Activated CD4-positive, alpha-beta memory T cell treated with anti-CD3 and anti-CD28 coated beads for 36 hours (primary cell): ENCODE data around the gene PDAP1. TPM values are rescaled to one million over a fixed set of nuclear protein-coding genes. Genes with fewer than 3 reads are reported as not detected.
"Not testable (repeated sequence)": the region's sequence is repeated elsewhere in the genome, so short reads cannot be mapped to it uniquely, and the experiment has no call there.

Source experiments
- CTCF ChIA-PET: fragments of 350-600 bp; sonication (Branson Sonifier 250); formaldehyde crosslinking; loops from one replicate; lab custom pipeline; 2021; ENCODE audit warnings: antibody characterized with exemption, inconsistent platforms; lab: Charles Lee
- POLR2A ChIA-PET: fragments of 350-600 bp; sonication (Branson Sonifier 250); formaldehyde crosslinking; loops from one replicate; lab custom pipeline; 2021; ENCODE audit warnings: antibody characterized with exemption; lab: Charles Lee
- DNase-seq: peaks from one replicate; pipeline ENCODE4 v3.0.0-alpha.2; 2020
- H3K27ac Mint-ChIP-seq: one replicate; pipeline ENCODE4 v1.8.0; 2021; ENCODE audit warnings: mixed read lengths
- H3K27me3 Mint-ChIP-seq: one replicate; pipeline ENCODE4 v1.8.0; 2021; ENCODE audit warnings: mixed read lengths
- H3K36me3 Mint-ChIP-seq: one replicate; pipeline ENCODE4 v1.8.0; 2021; ENCODE audit warnings: mixed read lengths
- H3K4me1 Mint-ChIP-seq: one replicate; pipeline ENCODE4 v1.8.0; 2021; ENCODE audit warnings: low read depth, mixed read lengths
- H3K4me3 Mint-ChIP-seq: one replicate; pipeline ENCODE4 v1.8.0; 2021; ENCODE audit warnings: mild to moderate bottlenecking, mixed read lengths
- H3K9me3 Mint-ChIP-seq: one replicate; pipeline ENCODE4 v1.8.0; 2021; ENCODE audit warnings: mixed read lengths
- intact Hi-C: fragments of 100-400 bp; cut with micrococcal nuclease; formaldehyde crosslinking; loops from one replicate; pipeline ENCODE4 v1.15.1; 2023
- total RNA-seq, 2 experiments: library from RNA; stranded (reverse); gene quantifications; one replicate each; pipeline ENCODE4 v1.2.3, GENCODE V29; 2021

Gene PDAP1
- total RNA-seq, 2 experiments from 2014 or later, result 149 to 162 TPM

DNA sequence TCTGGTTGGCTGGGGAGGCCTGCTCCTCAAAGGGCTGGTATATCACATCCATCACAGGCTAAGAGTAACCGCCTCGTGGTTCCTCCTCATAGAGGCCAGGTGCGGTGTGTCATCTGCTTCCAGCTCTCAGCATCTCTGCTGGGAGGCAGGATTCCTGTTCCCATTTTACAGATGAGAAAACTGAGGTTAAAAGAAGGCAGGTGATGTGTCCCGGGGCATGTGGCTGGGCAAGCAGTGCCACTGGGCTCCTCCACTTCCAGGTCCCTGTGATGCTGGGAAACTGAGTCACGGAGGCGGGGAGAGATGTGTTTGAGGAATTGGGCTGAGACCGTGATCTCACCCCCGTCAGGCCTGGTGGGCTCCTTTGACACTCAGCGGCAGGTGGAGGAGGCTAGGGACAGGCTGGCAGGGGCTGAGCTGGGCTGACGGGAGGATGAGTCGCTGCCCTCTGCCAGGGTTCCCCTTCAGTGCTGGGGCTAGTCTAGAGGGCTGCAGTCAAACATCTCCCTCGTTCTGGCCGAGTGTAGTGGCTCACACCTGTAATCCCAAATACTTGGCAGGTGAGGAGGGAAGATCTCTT is 24.5 kb downstream of the PDAP1 start:
- Mint-ChIP-seq H3K4me1 (peaks cover 47% of the 10 kb centered on the region), H3K36me3 (peaks cover 46% of the 10 kb centered on the region), H3K27me3 (no peaks in the 10 kb centered on the region), H3K4me3 (no peak overlapping the region), H3K27ac (peak overlapping the region; percentile 77), H3K9me3 (no peaks in the 10 kb centered on the region)
- ChIA-PET POLR2A (no interaction called here), CTCF (no interaction called here)
- no peak for DNase-seq
- intact Hi-C loops, result no loop called here

DNA sequence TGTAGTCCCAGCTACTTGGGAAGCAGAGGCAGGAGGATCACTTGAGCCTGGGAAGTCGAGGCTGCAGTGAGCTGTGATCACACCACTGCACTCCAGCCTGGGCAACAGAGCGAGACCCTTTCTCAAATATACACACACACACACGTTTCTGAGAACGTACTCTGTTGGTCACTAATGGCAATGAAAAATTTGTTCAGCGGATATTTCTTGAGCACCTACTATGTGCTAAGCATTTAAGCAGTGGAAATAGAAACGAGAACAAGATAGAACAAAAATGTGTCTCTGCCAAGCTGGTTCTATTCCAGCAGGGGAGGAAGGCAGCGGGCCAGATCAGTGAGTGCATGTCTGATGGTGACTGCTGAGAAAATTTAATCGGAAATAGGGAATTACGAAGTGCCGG is 25.2 kb downstream of the PDAP1 start:
- Mint-ChIP-seq H3K27me3 (no peaks in the 10 kb centered on the region), H3K36me3 (peaks cover 42% of the 10 kb centered on the region), H3K27ac (peak overlapping the region; percentile 77), H3K4me1 (peaks cover 51% of the 10 kb centered on the region), H3K4me3 (no peak overlapping the region), H3K9me3 (no peaks in the 10 kb centered on the region)
- DNase-seq, result no peak
- POLR2A ChIA-PET, result no interaction called here
- intact Hi-C loops, result no loop called here
- CTCF ChIA-PET, result no interaction called here

DNA sequence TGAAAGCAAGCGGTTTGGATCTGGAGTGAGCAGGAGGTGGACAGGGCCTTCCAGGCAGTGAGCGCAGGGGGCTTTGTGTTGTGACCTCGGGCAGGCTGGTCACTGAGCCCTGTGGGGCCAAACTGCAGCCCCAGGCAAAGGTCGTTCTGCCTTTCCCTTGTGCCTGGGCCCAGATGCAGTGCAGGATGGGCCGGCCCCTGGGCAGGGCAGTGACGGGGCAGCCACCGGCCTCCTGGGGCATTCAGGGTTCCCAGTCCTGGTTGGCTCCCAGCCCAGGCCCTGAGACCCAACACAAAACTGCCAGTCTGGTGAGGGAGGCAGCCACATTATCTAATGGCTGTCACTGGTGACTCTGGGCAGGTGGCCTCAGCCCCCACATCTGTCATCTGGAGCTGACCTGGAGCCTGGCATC is 26.7 kb downstream of the PDAP1 start:
- peak overlapping the region; percentile 81 for H3K4me3 Mint-ChIP-seq
- DNase-seq, result no peak
- intact Hi-C loops, result loop anchor here (1.0 to 2.0 kb wide), 4 partner anchors 27 to 1165 kb away; partner anchors contain the start of genes BUD31, CPSF4, PDAP1 and PTCD1
- POLR2A ChIA-PET, result no interaction called here
- H3K36me3 Mint-ChIP-seq, result peaks cover 47% of the 10 kb centered on the region
- H3K27ac Mint-ChIP-seq, result peak overlapping the region; percentile 97
- no peaks in the 10 kb centered on the region for H3K27me3 Mint-ChIP-seq
- CTCF ChIA-PET, result no interaction called here
- no peaks in the 10 kb centered on the region for H3K9me3 Mint-ChIP-seq
- peaks cover 63% of the 10 kb centered on the region for H3K4me1 Mint-ChIP-seq

DNA sequence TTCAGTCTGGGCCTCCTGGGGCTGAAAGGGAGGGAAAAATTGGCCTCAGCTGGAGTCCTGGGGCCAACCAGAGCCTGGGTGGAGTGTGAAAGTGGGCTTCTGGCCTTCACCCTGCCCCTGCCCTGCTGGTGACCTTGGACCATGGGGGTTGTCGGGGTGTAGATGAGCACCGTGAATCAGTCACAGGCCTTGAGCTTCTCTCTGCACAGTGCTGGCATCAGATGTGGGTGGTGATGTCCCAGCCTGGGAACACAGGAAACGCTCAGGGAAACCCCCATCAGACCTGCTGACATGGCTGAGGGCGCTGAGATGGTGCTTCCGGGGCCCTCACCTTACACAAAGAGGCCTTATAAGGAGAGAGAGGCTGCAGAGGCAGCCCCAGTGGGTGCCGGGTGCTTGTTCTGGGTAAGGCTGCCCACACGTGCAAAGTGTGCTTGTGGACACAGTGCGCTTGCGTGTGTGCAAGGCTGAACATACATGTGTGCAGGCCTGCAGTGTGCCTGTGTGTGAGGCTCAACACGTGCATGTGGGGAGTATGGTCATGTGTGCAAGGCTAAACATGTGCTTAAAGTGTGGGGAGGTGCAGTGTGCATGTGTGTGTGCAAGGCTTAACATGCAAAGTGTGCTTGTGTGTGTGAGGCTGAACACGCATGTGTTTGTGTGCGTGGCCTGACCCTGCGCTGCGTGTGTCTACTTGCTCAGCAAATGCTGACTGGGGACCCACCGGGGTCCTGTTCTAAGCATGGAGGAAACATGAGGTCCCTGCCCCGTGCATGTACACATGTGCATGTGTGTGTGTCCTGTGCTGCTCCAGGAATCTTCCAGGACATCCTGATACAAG is 27.4 kb downstream of the PDAP1 start:
- H3K4me3 Mint-ChIP-seq, result peak overlapping the region; percentile 81
- H3K9me3 Mint-ChIP-seq, result no peaks in the 10 kb centered on the region
- POLR2A ChIA-PET, result interaction anchor here (1.0 to 2.8 kb wide), 4 partner anchors 13 to 55 kb away, joined by 3 to 27 read pairs (median 7); partner anchors contain the start of genes ARPC1A, BUD31 and PDAP1
- no peaks in the 10 kb centered on the region for H3K27me3 Mint-ChIP-seq
- DNase-seq, result peak; percentile 96
- peaks cover 68% of the 10 kb centered on the region for H3K4me1 Mint-ChIP-seq
- intact Hi-C loops, result loop anchor here (1.0 to 2.0 kb wide), 4 partner anchors 27 to 1166 kb away; partner anchors contain the start of genes BUD31, CPSF4, PDAP1 and PTCD1
- H3K27ac Mint-ChIP-seq, result peak overlapping the region; percentile 97
- peaks cover 41% of the 10 kb centered on the region for H3K36me3 Mint-ChIP-seq
- CTCF ChIA-PET, result interaction anchor here (1.1 kb wide), 1 partner anchor 27 kb away, joined by 4 read pairs; the partner anchor contains the start of gene PDAP1

DNA sequence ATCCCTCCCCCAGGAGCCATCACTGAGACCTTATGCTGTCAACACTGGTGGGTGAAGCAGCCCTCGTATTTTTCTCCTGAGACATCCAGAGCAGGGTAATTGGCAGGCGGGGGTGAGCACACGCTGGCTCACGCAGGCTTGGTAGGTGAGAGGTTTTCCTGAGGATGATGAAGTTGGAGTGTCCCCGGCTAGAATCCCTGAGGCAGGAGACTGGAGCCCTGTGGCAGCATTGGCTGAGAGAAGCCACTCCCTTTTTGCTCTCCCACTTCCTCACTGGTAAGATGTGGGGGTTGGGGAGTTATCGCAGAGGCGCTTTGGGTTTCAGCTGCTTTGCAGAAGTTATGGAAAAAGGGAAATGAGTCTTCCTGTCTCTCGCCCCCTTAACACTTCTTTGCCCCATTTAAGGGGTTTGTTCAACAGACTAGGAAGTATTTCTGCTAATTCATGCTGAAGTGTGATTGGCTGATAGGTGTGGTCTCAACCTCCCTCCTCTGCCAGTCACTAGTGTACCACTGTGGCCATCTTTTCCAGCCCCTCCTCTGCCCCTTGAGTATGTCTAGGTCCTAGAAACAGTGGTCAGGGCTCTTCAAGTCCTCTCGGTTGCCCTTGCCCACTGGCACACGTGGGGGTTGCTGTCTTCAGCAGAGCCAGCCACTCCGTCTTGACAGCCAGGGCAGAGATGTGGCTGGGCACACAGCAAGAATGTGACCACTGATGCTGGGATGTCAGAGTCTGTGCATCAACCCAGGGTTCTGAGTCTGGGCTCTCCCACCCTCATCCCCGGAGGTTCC is 28.2 kb downstream of the PDAP1 start:
- CTCF ChIA-PET, result interaction anchor here (0.9 to 1.1 kb wide), 2 partner anchors 9 to 27 kb away, joined by 3 to 4 read pairs; partner anchors contain the start of gene PDAP1
- H3K4me1 Mint-ChIP-seq, result peaks cover 66% of the 10 kb centered on the region
- no peaks in the 10 kb centered on the region for H3K27me3 Mint-ChIP-seq
- intact Hi-C loops, result loop anchor here (2.0 kb wide), 2 partner anchors 59 to 1167 kb away; partner anchors contain the start of genes CPSF4 and PTCD1
- no peaks in the 10 kb centered on the region for H3K9me3 Mint-ChIP-seq
- peak overlapping the region; percentile 97 for H3K27ac Mint-ChIP-seq
- H3K4me3 Mint-ChIP-seq, result peak overlapping the region; percentile 81
- POLR2A ChIA-PET, result interaction anchor here (1.0 to 2.8 kb wide), 4 partner anchors 14 to 55 kb away, joined by 3 to 27 read pairs (median 7); partner anchors contain the start of genes ARPC1A, BUD31 and PDAP1
- peak; percentile 68 for DNase-seq
- peaks cover 41% of the 10 kb centered on the region for H3K36me3 Mint-ChIP-seq

DNA sequence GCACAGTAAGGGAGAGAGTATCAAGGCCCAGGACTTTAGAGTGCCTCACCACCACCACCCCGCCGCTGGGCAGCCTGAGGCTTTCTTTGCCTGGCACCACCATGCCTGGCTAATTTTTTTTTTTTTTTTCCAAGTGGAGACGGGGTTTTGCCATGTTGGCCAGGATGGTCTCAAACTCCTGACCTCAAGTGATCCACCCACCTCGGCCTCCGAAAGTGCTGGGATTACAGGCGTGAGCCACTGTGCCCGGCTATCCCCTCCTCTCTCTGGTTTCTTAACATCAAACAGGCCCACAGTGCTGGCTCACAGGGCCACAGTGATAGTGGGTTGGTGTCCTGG is 28.7 kb downstream of the PDAP1 start:
- peak overlapping the region; percentile 97 for H3K27ac Mint-ChIP-seq
- peaks cover 66% of the 10 kb centered on the region for H3K4me1 Mint-ChIP-seq
- not testable (repeated sequence) for H3K27me3 Mint-ChIP-seq, DNase-seq, H3K9me3 Mint-ChIP-seq
- POLR2A ChIA-PET, result interaction anchor here (1.0 to 2.8 kb wide), 7 partner anchors 9 to 29 kb away, joined by 3 to 27 read pairs (median 6); partner anchors contain the start of genes BUD31 and PDAP1
- peak overlapping the region; percentile 81 for H3K4me3 Mint-ChIP-seq
- peaks cover 41% of the 10 kb centered on the region for H3K36me3 Mint-ChIP-seq
- CTCF ChIA-PET, result interaction anchor here (0.9 to 1.0 kb wide), 2 partner anchors 9 to 30 kb away, joined by 3 read pairs; no protein-coding TSS in a partner anchor
- intact Hi-C loops, result loop anchor here (2.0 kb wide), 2 partner anchors 59 to 1167 kb away; partner anchors contain the start of genes CPSF4 and PTCD1

DNA sequence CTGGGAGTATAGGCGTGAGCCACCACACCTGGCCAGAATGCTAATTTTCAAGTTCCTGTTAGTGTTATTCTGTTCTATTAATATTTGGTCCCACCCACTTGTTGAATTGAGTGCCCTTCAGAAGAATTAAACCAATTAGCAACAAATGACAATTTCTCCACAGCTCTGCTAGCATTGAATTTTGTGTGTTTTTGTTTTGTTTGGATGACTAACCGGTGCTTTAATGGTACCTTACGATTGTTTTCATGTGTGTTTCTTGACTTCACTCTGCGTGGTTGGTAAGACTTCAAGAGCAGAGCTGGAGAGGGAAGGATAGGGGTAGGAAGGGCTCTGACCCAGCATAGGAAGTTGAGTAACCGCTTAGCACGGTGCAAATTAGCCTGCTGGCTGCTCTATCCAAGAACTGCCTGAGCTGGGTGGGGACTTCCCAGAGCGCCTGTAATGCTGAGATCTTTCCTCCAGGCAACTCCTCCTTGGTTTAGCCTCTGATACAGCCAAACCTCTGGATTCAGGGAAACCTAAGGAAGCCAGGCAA is 29.3 kb downstream of the PDAP1 start:
- CTCF ChIA-PET, result interaction anchor here (0.9 to 1.0 kb wide), 2 partner anchors 10 to 29 kb away, joined by 3 read pairs; no protein-coding TSS in a partner anchor
- no peaks in the 10 kb centered on the region for H3K9me3 Mint-ChIP-seq
- no peaks in the 10 kb centered on the region for H3K27me3 Mint-ChIP-seq
- DNase-seq, result peak; percentile 80
- H3K27ac Mint-ChIP-seq, result peak overlapping the region; percentile 97
- POLR2A ChIA-PET, result interaction anchor here (1.0 to 2.8 kb wide), 6 partner anchors 9 to 29 kb away, joined by 3 to 27 read pairs (median 5); partner anchors contain the start of genes BUD31 and PDAP1
- peak overlapping the region; percentile 81 for H3K4me3 Mint-ChIP-seq
- H3K36me3 Mint-ChIP-seq, result peaks cover 40% of the 10 kb centered on the region
- peaks cover 62% of the 10 kb centered on the region for H3K4me1 Mint-ChIP-seq
- intact Hi-C loops, result no loop called here

DNA sequence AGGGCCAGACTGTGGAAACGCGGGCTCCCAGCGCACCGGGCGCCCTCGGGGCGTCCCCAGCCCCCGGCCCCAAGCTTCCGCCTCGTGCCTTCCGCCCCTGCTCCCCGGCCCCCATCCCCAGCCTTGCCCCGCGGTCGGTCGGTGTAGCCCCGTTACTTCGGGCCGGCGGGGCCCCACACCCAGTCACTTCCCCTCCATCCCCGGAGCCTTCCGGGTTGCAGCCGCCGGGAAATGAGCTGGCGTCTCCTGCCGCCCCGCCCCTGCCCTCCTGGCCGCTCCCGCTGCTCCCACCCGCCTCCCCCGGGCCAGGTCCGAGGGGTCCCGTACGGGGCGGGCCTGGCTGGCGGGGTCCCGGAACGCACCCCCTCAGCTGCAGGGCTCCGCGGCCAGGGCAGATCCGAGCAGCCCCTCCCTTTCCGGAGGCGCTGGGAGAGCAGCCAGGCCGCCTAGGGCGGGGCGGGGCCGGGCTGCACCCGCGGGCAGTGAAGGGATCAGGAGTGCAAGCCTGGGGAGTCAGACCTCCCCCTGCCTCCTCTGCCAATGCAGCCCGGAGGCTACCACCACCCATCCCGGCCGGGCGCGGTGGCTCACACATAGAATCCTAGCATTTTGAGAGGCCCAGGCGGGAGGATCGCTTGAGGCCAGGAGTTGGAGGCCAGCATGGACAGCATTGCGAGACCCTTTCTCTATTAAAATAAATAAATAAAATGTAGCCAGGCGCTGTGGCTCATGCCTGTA is 33.2 kb downstream of the PDAP1 start:
- H3K9me3 Mint-ChIP-seq, result no peaks in the 10 kb centered on the region
- peak overlapping the region; percentile 86 for H3K27ac Mint-ChIP-seq
- POLR2A ChIA-PET, result interaction anchor here (0.7 to 2.9 kb wide), 5 partner anchors 12 to 125 kb away, joined by 3 to 21 read pairs (median 3); partner anchors contain the start of genes BUD31, PDAP1 and ZNF394
- H3K27me3 Mint-ChIP-seq, result no peaks in the 10 kb centered on the region
- peaks cover 34% of the 10 kb centered on the region for H3K4me1 Mint-ChIP-seq
- peak; percentile 81 for DNase-seq
- peak overlapping the region; percentile 84 for H3K4me3 Mint-ChIP-seq
- intact Hi-C loops, result loop anchor here (2.0 kb wide), 1 partner anchor 496 kb away; the partner anchor contains the start of gene TRRAP
- CTCF ChIA-PET, result interaction anchor here (0.6 to 1.2 kb wide), 2 partner anchors 16 to 715 kb away, joined by 4 to 5 read pairs; no protein-coding TSS in a partner anchor
- H3K36me3 Mint-ChIP-seq, result peaks cover 24% of the 10 kb centered on the region

DNA sequence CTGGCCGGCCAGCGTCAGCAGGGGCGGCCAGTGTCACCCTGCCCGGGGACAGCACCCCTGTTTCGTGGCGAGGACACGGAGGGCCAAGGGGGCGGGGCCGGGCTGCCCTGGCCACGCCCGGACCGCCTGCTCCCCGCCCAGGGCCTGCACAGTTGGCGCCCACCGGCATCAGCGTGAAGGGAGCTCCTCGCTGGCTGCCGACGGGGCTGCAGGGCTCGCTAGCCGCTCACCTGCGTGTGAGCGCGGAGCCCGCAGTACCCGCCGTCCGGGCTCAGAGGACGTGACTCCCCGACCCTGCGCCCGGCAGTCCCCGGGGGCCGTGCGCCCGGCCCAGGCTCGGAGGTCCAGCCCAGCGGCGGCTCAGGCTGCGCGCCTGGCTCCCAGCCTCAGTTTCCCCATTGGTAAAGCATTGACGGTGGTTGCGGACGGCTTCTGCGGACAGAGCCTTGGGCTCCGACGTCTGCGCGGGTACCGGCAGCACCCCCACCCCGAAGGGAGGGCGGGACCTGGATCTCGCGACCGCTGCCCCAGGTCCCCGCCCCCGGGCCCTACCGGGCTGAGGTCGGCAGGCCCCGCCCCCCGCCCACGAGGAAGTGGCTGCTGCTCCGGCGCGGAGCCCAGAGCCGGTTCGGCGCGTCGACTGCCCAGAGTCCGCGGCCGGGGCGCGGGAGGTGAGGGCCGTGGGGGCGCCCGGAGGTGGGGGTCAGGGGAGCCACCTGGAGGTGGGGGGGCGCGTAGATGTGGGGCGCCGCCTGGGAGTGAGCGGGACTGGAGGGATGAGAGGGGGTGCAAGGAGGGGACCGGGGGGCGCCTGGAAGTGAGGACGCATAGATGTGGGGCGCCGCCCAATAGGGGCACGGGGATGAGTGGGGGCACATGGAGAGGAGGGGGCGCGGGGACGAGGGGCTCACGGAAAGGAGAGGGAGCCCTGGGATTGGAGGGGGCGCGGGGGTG is 34.0 kb downstream of the PDAP1 start, which contains the start of gene ARPC1B:
Gene ARPC1B, plus strand, starts transcription at position 620 of the 954 bp plus-strand sequence. CDS start 10,985 bp downstream, outside the sequence.
- H3K27me3 Mint-ChIP-seq, result no peaks in the 10 kb centered on the region
- H3K9me3 Mint-ChIP-seq, result no peaks in the 10 kb centered on the region
- H3K36me3 Mint-ChIP-seq, result peaks cover 20% of the 10 kb centered on the region
- intact Hi-C loops, result loop anchor here (1.0 to 2.0 kb wide), 3 partner anchors 34 to 496 kb away; partner anchors contain the start of genes BUD31, PDAP1 and TRRAP
- peak within 1 kb of the TSS; percentile 84 for H3K4me3 Mint-ChIP-seq
- ChIA-PET POLR2A (interaction anchor here (1.3 to 2.9 kb wide), 3 partner anchors 13 to 34 kb away, joined by 3 to 21 read pairs (median 7); partner anchors contain the start of genes BUD31 and PDAP1), CTCF (interaction anchor here (1.4 kb wide), 1 partner anchor 12 kb away, joined by 3 read pairs; no protein-coding TSS in a partner anchor)
- peak; percentile 92 for DNase-seq
- H3K27ac Mint-ChIP-seq, result peak within 1 kb of the TSS; percentile 86
- peaks cover 33% of the 10 kb centered on the region for H3K4me1 Mint-ChIP-seq
